Measurements from ENCODE around the gene NUCB2.
A peak's percentile ranks its signal among the peaks of the same experiment; 100 is the strongest.
"Not testable (repeated sequence)": the region's sequence is repeated elsewhere in the genome, so short reads cannot be mapped to it uniquely, and the experiment has no call there.

Gene NUCB2

DNA sequence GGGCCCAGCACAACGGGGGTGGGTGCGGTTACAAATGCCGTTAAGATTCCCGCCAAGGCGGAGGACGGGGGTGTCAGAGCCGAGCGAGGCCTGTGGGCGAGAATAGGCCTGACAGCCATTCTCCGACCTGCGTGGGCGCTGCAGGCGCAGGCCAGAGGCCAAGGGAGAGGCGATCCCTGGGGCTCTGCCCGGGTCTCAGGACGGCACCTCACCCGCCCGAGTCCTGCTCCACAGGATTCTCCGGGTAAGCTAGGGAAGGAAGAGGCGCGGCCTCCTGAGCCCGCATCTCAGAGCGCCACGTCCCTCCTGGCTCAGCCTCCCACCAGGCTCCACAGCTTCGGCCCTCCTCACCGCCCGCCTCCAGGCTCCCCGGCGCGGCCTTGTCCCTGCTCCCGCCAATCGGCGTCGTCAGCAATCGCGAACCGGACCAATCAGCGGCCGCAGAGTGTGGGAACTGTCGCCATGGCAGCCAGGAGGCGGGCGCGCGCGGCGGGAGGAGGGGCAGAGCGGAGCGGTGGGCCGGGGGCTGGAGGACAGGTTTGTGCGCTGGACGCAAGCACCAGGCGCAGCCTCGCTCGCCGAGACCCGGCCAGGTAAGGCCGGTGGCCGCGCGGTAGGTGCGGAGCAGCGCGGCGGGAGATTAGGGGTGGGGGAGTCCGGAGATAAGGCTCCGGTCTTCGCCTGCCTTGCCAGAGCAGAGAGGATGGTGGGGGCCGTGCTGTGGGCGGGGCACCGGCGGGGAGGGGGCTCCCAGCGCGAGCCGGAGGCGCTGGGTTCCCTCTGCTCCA lies at the start of gene NUCB2:
Gene NUCB2 (plus strand): TSS at position 504 of the 788 bp plus-strand sequence. CDS start 18,585 bp downstream, outside the sequence.
- Histone ChIP-seq H3K4me1 (ENCODE audit: control insufficient read depth, insufficient read depth, low read length) (peaks cover 3% of the 10 kb centered on the region), H3K27ac (ENCODE audit: low read depth, low read length) (peak within 1 kb of the TSS; percentile 91), H3K4me3 (ENCODE audit: low read length) (peak within 1 kb of the TSS; percentile 91)

GRCh38 chr11:17228186-17228925 lies 48.2 kb upstream of the NUCB2 start:
- H3K9ac ChIP-seq (ENCODE audit: low read length); H3K27me3 ChIP-seq (ENCODE audit: control insufficient read depth, insufficient read depth, low read length); H3K27ac ChIP-seq (ENCODE audit: low read depth, low read length); H3K36me3 ChIP-seq (ENCODE audit: control insufficient read depth, insufficient read depth, low read length); H3K4me1 ChIP-seq (ENCODE audit: control insufficient read depth, insufficient read depth, low read length); H3K4me3 ChIP-seq (ENCODE audit: low read length): not testable (repeated sequence)

More for the DNA sequence above, at the start of gene NUCB2:
- Histone ChIP-seq H3K27me3 (ENCODE audit: control insufficient read depth, insufficient read depth, low read length) (no peaks in the 10 kb centered on the region), H3K9ac (ENCODE audit: low read length) (peak within 1 kb of the TSS; percentile 97), H3K36me3 (ENCODE audit: control insufficient read depth, insufficient read depth, low read length) (no peaks in the 10 kb centered on the region)

DNA sequence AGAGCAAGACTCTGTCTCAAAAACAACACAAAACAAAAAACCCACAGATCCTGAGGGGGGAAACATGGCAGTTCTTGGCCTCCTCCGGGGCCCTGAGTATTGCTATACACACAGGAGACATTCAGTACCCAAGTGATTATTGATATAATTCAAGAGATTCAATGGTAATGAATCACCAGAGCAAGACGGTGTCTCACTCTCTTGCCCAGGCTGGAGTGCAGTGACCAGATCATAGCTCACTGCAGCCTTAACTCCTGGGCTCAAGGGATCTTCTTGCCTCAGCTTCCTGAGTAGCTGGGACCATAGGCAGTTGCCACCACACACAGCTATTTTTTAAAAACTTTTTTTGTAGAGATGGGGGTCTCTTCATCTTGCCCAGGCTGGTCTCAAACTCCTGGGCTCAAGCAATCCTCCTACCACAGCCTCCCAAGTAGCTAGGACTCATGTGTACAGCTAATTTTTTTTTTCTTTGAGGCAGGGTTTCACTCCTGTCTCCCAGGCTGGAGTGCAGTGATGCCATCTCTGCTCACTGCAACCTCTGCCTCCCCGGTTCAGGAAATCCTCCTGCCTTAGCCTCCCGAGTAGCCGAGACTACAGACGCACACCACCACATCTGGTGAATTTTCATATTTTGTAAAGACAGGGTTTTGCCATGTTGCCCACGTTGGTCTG lies 46.9 kb upstream of the NUCB2 start:
- H3K36me3 ChIP-seq (ENCODE audit: control insufficient read depth, insufficient read depth, low read length) = no peaks in the 10 kb centered on the region
- no peak overlapping the region for H3K27ac ChIP-seq (ENCODE audit: low read depth, low read length)
- no peak overlapping the region for H3K9ac ChIP-seq (ENCODE audit: low read length)
- H3K27me3 ChIP-seq (ENCODE audit: control insufficient read depth, insufficient read depth, low read length) = no peaks in the 10 kb centered on the region
- H3K4me1 ChIP-seq (ENCODE audit: control insufficient read depth, insufficient read depth, low read length) = no peaks in the 10 kb centered on the region
- H3K4me3 ChIP-seq (ENCODE audit: low read length) = no peak overlapping the region

- Histone ChIP-seq H3K4me1 (ENCODE audit: control insufficient read depth, insufficient read depth, low read length) (no peaks in the 10 kb centered on the region), H3K36me3 (ENCODE audit: control insufficient read depth, insufficient read depth, low read length) (no peaks in the 10 kb centered on the region), H3K9ac (ENCODE audit: low read length) (no peak overlapping the region), H3K27ac (ENCODE audit: low read depth, low read length) (no peak overlapping the region), H3K27me3 (ENCODE audit: control insufficient read depth, insufficient read depth, low read length) (no peaks in the 10 kb centered on the region), H3K4me3 (ENCODE audit: low read length) (no peak overlapping the region)
These were observed 45.4 kb upstream of the NUCB2 start for GRCh38 chr11:17230867-17231851.

- no peaks in the 10 kb centered on the region for H3K4me1 ChIP-seq (ENCODE audit: control insufficient read depth, insufficient read depth, low read length)
- H3K27ac ChIP-seq (ENCODE audit: low read depth, low read length) = no peak overlapping the region
- H3K4me3 ChIP-seq (ENCODE audit: low read length) = no peak overlapping the region
- no peaks in the 10 kb centered on the region for H3K27me3 ChIP-seq (ENCODE audit: control insufficient read depth, insufficient read depth, low read length)
- H3K9ac ChIP-seq (ENCODE audit: low read length) = no peak overlapping the region
- H3K36me3 ChIP-seq (ENCODE audit: control insufficient read depth, insufficient read depth, low read length) = no peaks in the 10 kb centered on the region
These were observed 43.4 kb upstream of the NUCB2 start for GRCh38 chr11:17233101-17233500.

DNA sequence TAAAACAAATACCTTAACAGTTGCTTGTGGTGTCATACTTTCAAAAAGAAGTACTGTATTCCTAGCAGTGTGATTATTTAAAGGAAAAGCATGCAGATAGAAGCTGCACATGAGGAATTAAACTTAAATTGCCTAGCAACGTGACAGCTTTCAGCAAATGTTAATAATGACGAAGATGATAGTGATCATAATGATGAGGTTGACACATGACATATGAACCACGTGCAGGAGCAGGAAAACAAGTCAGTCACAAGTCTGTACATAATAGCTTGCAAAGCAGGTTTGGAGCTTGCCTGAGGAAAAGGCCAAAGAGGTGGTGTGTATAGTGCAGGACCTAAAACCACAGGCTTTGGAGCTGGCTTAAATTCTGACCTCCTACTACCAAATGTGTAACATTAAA lies 38.2 kb upstream of the NUCB2 start:
- Histone ChIP-seq H3K9ac (ENCODE audit: low read length) (no peak overlapping the region), H3K36me3 (ENCODE audit: control insufficient read depth, insufficient read depth, low read length) (no peaks in the 10 kb centered on the region), H3K4me3 (ENCODE audit: low read length) (no peak overlapping the region), H3K4me1 (ENCODE audit: control insufficient read depth, insufficient read depth, low read length) (no peaks in the 10 kb centered on the region), H3K27ac (ENCODE audit: low read depth, low read length) (no peak overlapping the region), H3K27me3 (ENCODE audit: control insufficient read depth, insufficient read depth, low read length) (no peaks in the 10 kb centered on the region)

- not testable (repeated sequence) for H3K27me3 ChIP-seq (ENCODE audit: control insufficient read depth, insufficient read depth, low read length); H3K27ac ChIP-seq (ENCODE audit: low read depth, low read length); H3K36me3 ChIP-seq (ENCODE audit: control insufficient read depth, insufficient read depth, low read length); H3K4me3 ChIP-seq (ENCODE audit: low read length); H3K4me1 ChIP-seq (ENCODE audit: control insufficient read depth, insufficient read depth, low read length); H3K9ac ChIP-seq (ENCODE audit: low read length)
These were observed 36.6 kb upstream of the NUCB2 start for GRCh38 chr11:17239927-17240326.

- no peak overlapping the region for H3K4me3 ChIP-seq (ENCODE audit: low read length)
- no peak overlapping the region for H3K27ac ChIP-seq (ENCODE audit: low read depth, low read length)
- H3K4me1 ChIP-seq (ENCODE audit: control insufficient read depth, insufficient read depth, low read length) = no peaks in the 10 kb centered on the region
- no peaks in the 10 kb centered on the region for H3K27me3 ChIP-seq (ENCODE audit: control insufficient read depth, insufficient read depth, low read length)
- no peaks in the 10 kb centered on the region for H3K36me3 ChIP-seq (ENCODE audit: control insufficient read depth, insufficient read depth, low read length)
- no peak overlapping the region for H3K9ac ChIP-seq (ENCODE audit: low read length)
These were observed 35.8 kb upstream of the NUCB2 start for GRCh38 chr11:17240780-17241179.

GRCh38 chr11:17242954-17243353 lies 33.6 kb upstream of the NUCB2 start:
- H3K27me3 ChIP-seq (ENCODE audit: control insufficient read depth, insufficient read depth, low read length); H3K36me3 ChIP-seq (ENCODE audit: control insufficient read depth, insufficient read depth, low read length); H3K4me1 ChIP-seq (ENCODE audit: control insufficient read depth, insufficient read depth, low read length); H3K27ac ChIP-seq (ENCODE audit: low read depth, low read length); H3K9ac ChIP-seq (ENCODE audit: low read length); H3K4me3 ChIP-seq (ENCODE audit: low read length): not testable (repeated sequence)

DNA sequence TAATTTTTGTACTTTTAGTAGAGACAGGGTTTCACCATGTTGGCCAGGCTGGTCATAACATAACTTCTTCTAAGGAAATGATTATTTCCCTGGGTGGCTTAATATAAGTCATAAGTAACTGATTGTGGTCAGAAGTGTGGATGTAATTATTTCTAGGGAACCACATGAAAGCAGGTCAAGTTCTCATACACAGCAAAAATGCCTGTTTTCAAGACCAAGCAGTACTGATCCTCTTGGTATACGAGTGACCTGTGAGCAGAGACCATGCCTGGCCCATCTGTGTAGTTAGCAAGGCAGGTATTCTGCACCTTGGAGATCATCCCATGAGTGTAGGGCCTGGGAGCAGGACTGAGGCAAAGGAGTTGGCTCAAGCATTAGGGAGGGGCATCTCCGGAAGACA lies 32.5 kb upstream of the NUCB2 start:
- H3K4me1 ChIP-seq (ENCODE audit: control insufficient read depth, insufficient read depth, low read length) = no peaks in the 10 kb centered on the region
- H3K27ac ChIP-seq (ENCODE audit: low read depth, low read length) = no peak overlapping the region
- no peak overlapping the region for H3K9ac ChIP-seq (ENCODE audit: low read length)
- no peak overlapping the region for H3K4me3 ChIP-seq (ENCODE audit: low read length)
- H3K27me3 ChIP-seq (ENCODE audit: control insufficient read depth, insufficient read depth, low read length) = no peaks in the 10 kb centered on the region
- H3K36me3 ChIP-seq (ENCODE audit: control insufficient read depth, insufficient read depth, low read length) = no peaks in the 10 kb centered on the region

DNA sequence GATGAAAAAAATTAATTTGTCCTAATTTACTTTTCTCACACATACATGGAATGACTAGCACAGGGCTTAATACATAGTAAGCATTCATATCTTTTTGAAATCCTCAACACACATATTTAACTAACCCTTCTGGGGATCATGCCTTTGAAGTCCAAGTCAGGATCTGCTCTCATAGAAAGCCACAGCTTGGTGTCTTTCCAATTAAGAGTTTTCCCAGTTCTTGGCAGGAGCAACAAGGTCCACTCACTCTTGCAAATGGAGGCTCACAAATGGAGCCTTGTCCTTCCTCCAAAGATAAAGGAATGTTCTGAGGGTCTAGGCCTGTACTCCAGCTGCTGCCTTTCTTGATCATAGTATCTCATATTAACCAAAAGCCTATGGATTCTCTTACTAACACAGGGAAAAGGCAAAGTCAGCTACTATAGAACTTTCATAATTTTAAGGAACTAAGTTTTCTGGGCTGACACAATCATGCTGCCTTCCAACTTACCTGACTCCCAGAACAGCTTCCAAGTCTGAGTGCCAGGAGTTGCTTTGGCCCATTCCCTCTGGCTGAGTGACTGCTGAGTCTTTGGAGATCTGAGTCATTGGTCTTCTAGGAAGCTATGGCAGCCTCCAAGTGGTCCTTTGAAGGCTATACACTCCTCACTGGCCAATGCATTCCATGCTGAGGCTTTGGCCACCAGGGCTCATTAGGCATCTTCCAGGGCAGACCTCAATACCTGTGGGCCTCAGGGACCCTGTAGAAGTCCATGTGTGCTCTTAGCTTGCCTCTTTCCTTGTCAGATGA lies 25.8 kb upstream of the NUCB2 start:
- Histone ChIP-seq H3K27me3 (ENCODE audit: control insufficient read depth, insufficient read depth, low read length) (no peaks in the 10 kb centered on the region), H3K4me3 (ENCODE audit: low read length) (no peak overlapping the region), H3K9ac (ENCODE audit: low read length) (no peak overlapping the region), H3K4me1 (ENCODE audit: control insufficient read depth, insufficient read depth, low read length) (no peaks in the 10 kb centered on the region), H3K27ac (ENCODE audit: low read depth, low read length) (no peak overlapping the region), H3K36me3 (ENCODE audit: control insufficient read depth, insufficient read depth, low read length) (no peaks in the 10 kb centered on the region)

All from rectal smooth muscle tissue (tissue), 1 donor.